GM12878 (cell line): Measurements from ENCODE around the gene SEPSECS. TPM values are rescaled to one million over a fixed set of nuclear protein-coding genes. Genes with fewer than 3 reads are reported as not detected.

ENCODE experiments used
- ATAC-seq: fragments of 200-7000 bp; cut with Tn5 transposase; 3 replicates; pipeline ENCODE4 v1.9.1; 2020; ENCODE audit warnings: mild to moderate bottlenecking, moderate library complexity
- BruUV-seq: library from RNA; stranded (reverse); fragments of 400-500 nt; replicated peaks from 2 replicates; lab custom pipeline; 2021; lab: Mats Ljungman, UMichigan
- CTCF ChIA-PET: fragments of 300-600 bp; sonication (Branson Sonifier 250); formaldehyde crosslinking; extraction: SDS; loops from one replicate; lab custom pipeline; 2021; ENCODE audit warnings: inconsistent platforms; lab: Yijun Ruan, JAX
- POLR2A ChIA-PET: fragments of 350-600 bp; formaldehyde crosslinking; extraction: SDS; loops from one replicate; lab custom pipeline; 2021; ENCODE audit warnings: inconsistent platforms; lab: Charles Lee
- RAD21 ChIA-PET: fragments of 300-600 bp; sonication (Branson Sonifier 250); formaldehyde crosslinking; loops from one replicate; lab custom pipeline; 2023; ENCODE audit warnings: antibody characterized with exemption; ENCODE audit not compliant: unreplicated experiment; lab: Charles Lee
- SMC1A ChIA-PET: fragments of 300-600 bp; sonication (Branson Sonifier 250); formaldehyde crosslinking; loops from one replicate; lab custom pipeline; 2023; ENCODE audit not compliant: unreplicated experiment, uncharacterized antibody; lab: Charles Lee
- DNase-seq: peaks from one replicate; pipeline ENCODE4 v3.0.0-alpha.2; 2011; ENCODE audit warnings: low read depth, low spot score
- FAIRE-seq: peaks from 3 replicates; lab custom pipeline; 2011; peaks lifted over from hg19 to GRCh38; lab: Jason Lieb, UNC
- H2AFZ ChIP-seq: 2 replicates; pipeline ENCODE4 v1.6.0; 2011; ENCODE audit warnings: low read depth, low read length, control low read depth; ENCODE audit not compliant: control insufficient read depth
- H3K27ac ChIP-seq: 2 replicates; pipeline ENCODE4 v1.5.1; 2011; ENCODE audit warnings: control low read depth; ENCODE audit not compliant: control insufficient read depth, insufficient read depth
- H3K27me3 ChIP-seq, 2 experiments: replicated peaks in 1 of 2; 2 replicates each; pipeline versions ENCODE4 v1.6.0 to v1.6.1; 2011; ENCODE audit warnings: low read length in 1 of 2; ENCODE audit not compliant: control insufficient read depth in 2 of 2, insufficient read depth in 2 of 2
- H3K36me3 ChIP-seq, 2 experiments: 2 replicates each; pipeline ENCODE4 v1.5.1; 2011; ENCODE audit warnings: low read length in 1 of 2; ENCODE audit not compliant: control insufficient read depth in 2 of 2, insufficient read depth in 2 of 2
- H3K4me1 ChIP-seq: 2 replicates; pipeline ENCODE4 v1.6.1; 2011; ENCODE audit warnings: mild to moderate bottlenecking, low read length, moderate library complexity, mixed read lengths; ENCODE audit not compliant: control insufficient read depth, insufficient read depth
- H3K4me2 ChIP-seq: 2 replicates; pipeline ENCODE4 v1.6.0; 2011; ENCODE audit warnings: control low read depth; ENCODE audit not compliant: control insufficient read depth, insufficient read depth
- H3K4me3 ChIP-seq: fragments of 200-600 bp; sonication (generic); 2 replicates; pipeline ENCODE4 v1.5.1; 2016
- H3K79me2 ChIP-seq: 2 replicates; pipeline ENCODE4 v1.6.0; 2011; ENCODE audit warnings: low read length; ENCODE audit not compliant: control insufficient read depth, insufficient read depth
- H3K9ac ChIP-seq: 2 replicates; pipeline ENCODE4 v1.8.0; 2011; ENCODE audit warnings: low read length, control low read depth, mixed read lengths; ENCODE audit not compliant: control insufficient read depth, insufficient read depth
- H3K9me3 ChIP-seq: replicated peaks from 3 replicates; pipeline ENCODE4 v1.5.1; 2011; ENCODE audit warnings: mild to moderate bottlenecking, low read length; ENCODE audit not compliant: control insufficient read depth, insufficient read depth
- H4K20me1 ChIP-seq: 2 replicates; pipeline ENCODE4 v1.6.0; 2011; ENCODE audit not compliant: control insufficient read depth, insufficient read depth
- ASH2L ChIP-seq: fragments of 300-600, 200-600 bp; sonication (generic); IDR thresholded peaks from 2 replicates; pipeline ENCODE4 v1.6.1; 2017; ENCODE audit warnings: low read depth, mild to moderate bottlenecking, borderline replicate concordance
- BHLHE40 ChIP-seq, 2 experiments: fragments of 450-650 bp in 1 of 2; IDR thresholded peaks; 2 replicates each; pipeline ENCODE4 v1.6.1; 2011 to 2017; ENCODE audit warnings: low read depth in 2 of 2, borderline replicate concordance in 1 of 2, improper control_type of control experiment in 1 of 2, low read length in 1 of 2, mild to moderate bottlenecking in 1 of 2
- DPF2 ChIP-seq: fragments of 450-650 bp; IDR thresholded peaks from 2 replicates; pipeline ENCODE4 v1.6.1; 2017; ENCODE audit warnings: mild to moderate bottlenecking
- GATAD2B ChIP-seq: fragments of 450-650 bp; conservative IDR thresholded peaks from 2 replicates; pipeline ENCODE4 v1.6.1; 2017; ENCODE audit warnings: low read depth, mild to moderate bottlenecking, moderate library complexity
- KLF5 ChIP-seq: fragments of 450-650 bp; IDR thresholded peaks from 2 replicates; pipeline ENCODE4 v1.6.1; 2014; ENCODE audit warnings: mild to moderate bottlenecking; ENCODE audit not compliant: partially characterized antibody
- MYB ChIP-seq: fragments of 150-350 bp; IDR thresholded peaks from 2 replicates; pipeline ENCODE4 v1.6.1; 2014; ENCODE audit warnings: mild to moderate bottlenecking, low read depth, low read length, borderline replicate concordance
- NFYA ChIP-seq: IDR thresholded peaks from 2 replicates; pipeline ENCODE4 v1.6.1; 2011; ENCODE audit warnings: low read depth, mild to moderate bottlenecking, low read length, improper control_type of control experiment, borderline replicate concordance
- PAX8 ChIP-seq: fragments of 450-650 bp; IDR thresholded peaks from 2 replicates; pipeline ENCODE4 v1.6.1; 2017; ENCODE audit warnings: mild to moderate bottlenecking, moderate library complexity
- PBX3 ChIP-seq: IDR thresholded peaks from 2 replicates; pipeline ENCODE4 v1.6.1; 2011; ENCODE audit warnings: mild to moderate bottlenecking, low read depth, low read length, moderate library complexity; ENCODE audit not compliant: insufficient replicate concordance
- POLR2A ChIP-seq: IDR thresholded peaks from 2 replicates; pipeline ENCODE4 v1.6.1; 2011; ENCODE audit warnings: low read depth, mild to moderate bottlenecking, low read length
- RAD51 ChIP-seq: fragments of 450-650 bp; IDR thresholded peaks from 2 replicates; pipeline ENCODE4 v1.6.1; 2016; ENCODE audit warnings: moderate library complexity, mild to moderate bottlenecking, inconsistent platforms
- WGBS: methylation state at CpG from one replicate; pipeline ENCODE4 v1.1.6; 2016; ENCODE audit warnings: low lambda C conversion rate; ENCODE audit not compliant: insufficient replicate concordance, insufficient coverage; ENCODE audit errors: missing lambda C conversion rate; 5-methylcytosine and 5-hydroxymethylcytosine counted together
- in situ Hi-C: fragments of 300-500 bp; cut with MboI; formaldehyde crosslinking; loops from 9 replicates; pipeline ENCODE4 v1.14.3; 2018; ENCODE audit warnings: mixed read lengths
- intact Hi-C: fragments of 100-400 bp; cut with micrococcal nuclease; formaldehyde crosslinking; loops from one replicate; pipeline ENCODE4 v1.14.2; 2022; ENCODE audit not compliant: unreplicated experiment
- polyA plus RNA-seq, 11 experiments: library from polyadenylated mRNA; depleted of rRNA in 4 of 11; unstranded in 6 of 11; stranded (reverse) in 5 of 11; fragments of >200 nt; fragmentation: Nextera tagmentation in 4 of 11; fragmentation: Illumina TruSeq in 1 of 11; extraction: Ambion mirVana in 4 of 11; extraction: Trizol in 1 of 11; gene quantifications; 1 replicate in 1 of 11; 2 replicates in 10 of 11; pipeline versions ENCODE4 v1.2.1 to v1.2.3, GENCODE V29; 2011 to 2016; ENCODE audit warnings: inconsistent platforms in 2 of 11, missing spikeins in 2 of 11, low read depth in 1 of 11
- total RNA-seq, 4 experiments: library from RNA; depleted of rRNA in 3 of 4; stranded (reverse); fragments of >200 nt in 3 of 4; fragmentation: Illumina TruSeq in 1 of 4; extraction: Trizol in 1 of 4; gene quantifications; 2 replicates each; pipeline versions ENCODE4 v1.2.1 to v1.2.3, GENCODE V29; 2013 to 2021
- TF ChIP-seq, protein P1 (sequence below): fragments of 450-650 bp; IDR thresholded peaks from 2 replicates; pipeline ENCODE4 v1.6.1; 2017; ENCODE audit warnings: mild to moderate bottlenecking, low read depth, inconsistent platforms; ENCODE audit not compliant: poor library complexity, severe bottlenecking

Gene SEPSECS
- total and polyA plus RNA-seq, 10 of the 15 experiments (the other 5 are each of a cell fraction or from before 2014, with no cell fraction given), result 2.8 to 15.8 (median 7.2) TPM

DNA sequence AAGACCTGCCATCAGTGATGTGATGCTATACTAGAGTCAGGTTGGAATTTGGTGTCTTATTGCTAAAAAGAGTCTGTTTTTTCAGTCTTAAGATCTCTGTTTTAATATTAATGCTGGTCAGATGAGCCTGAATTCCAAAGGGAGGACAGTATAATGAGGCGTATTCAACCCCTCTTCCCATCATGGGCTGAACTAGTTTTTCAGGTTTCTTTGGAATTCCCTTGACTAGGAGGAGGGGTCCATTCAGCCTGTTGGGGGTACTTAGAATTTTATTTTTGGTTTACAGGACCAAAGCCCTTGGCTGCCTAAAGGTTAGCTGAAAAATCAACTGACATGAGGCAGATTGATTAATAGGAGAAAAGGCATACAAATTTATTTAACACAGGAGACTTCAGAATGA, 49.5 kb upstream of the SEPSECS start (continued):
- no peak for TF ChIP-seq GATAD2B

DNA sequence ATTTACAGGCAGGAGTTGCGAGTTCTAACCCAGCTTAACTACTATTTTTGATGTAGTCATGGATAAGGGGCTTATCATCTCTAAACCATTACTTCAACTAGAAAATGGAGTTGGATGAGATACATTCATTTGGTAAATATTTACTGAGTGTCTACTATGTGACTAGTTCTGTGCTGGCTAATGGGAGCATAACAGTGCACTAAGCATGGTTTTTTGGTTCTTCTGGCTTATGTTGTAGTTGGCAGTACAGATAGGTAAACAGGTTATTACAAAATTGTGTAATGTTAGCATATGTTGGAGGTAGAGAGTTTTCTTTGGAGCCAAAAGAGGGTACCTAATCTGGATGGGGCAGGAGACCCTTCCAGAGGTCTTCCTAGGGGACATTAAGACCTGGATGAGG, 47.7 kb upstream of the SEPSECS start:
- Histone ChIP-seq H3K4me1 (no peaks in the 10 kb centered on the region), H3K79me2 (no peaks in the 10 kb centered on the region), H3K27ac (no peak overlapping the region), H4K20me1 (no peaks in the 10 kb centered on the region), H2AFZ (no peak overlapping the region), H3K36me3 (no peaks in the 10 kb centered on the region), H3K9ac (no peak overlapping the region), H3K4me3 (no peak overlapping the region), H3K27me3 (no peaks in the 10 kb centered on the region), H3K9me3 (no peaks in the 10 kb centered on the region), H3K4me2 (no peak overlapping the region)
- no peak for TF ChIP-seq RAD51
- TF ChIP-seq POLR2A, result no peak
- TF ChIP-seq MYB, result no peak
- RAD21 ChIA-PET, result interaction anchor here (0.9 kb wide), 1 partner anchor 160 kb away, joined by 3 read pairs; no protein-coding TSS in a partner anchor
- POLR2A ChIA-PET, result interaction anchor here (1.3 kb wide), 1 partner anchor 26 kb away, joined by 4 read pairs; the partner anchor contains the start of gene PI4K2B
- BruUV-seq, result no TSS peak
- in situ Hi-C loops (no loop called here), intact Hi-C loops (no loop called here)
- ATAC-seq (no peak), DNase-seq (no peak), FAIRE-seq (no peak)
- CTCF ChIA-PET, result no interaction called here
- SMC1A ChIA-PET, result no interaction called here
- 67% methylated on average over 1 of the region's 1 CpG for WGBS

GRCh38 chr4:25198713-25199112, 38.5 kb upstream of the SEPSECS start:
- ATAC-seq, result no peak
- no peaks in the 10 kb centered on the region for H3K4me1 ChIP-seq
- no peak overlapping the region for H3K9ac ChIP-seq
- H3K79me2 ChIP-seq, result no peaks in the 10 kb centered on the region
- in situ Hi-C loops (loop anchor here (25.0 kb wide), 1 partner anchor 164 kb away; no protein-coding TSS in a partner anchor), intact Hi-C loops (no loop called here)
- no peaks in the 10 kb centered on the region for H3K27me3 ChIP-seq
- ChIA-PET CTCF (interaction anchor here (2.4 kb wide), 1 partner anchor 19 kb away, joined by 7 read pairs; no protein-coding TSS in a partner anchor), POLR2A (interaction anchor here (1.1 kb wide), 1 partner anchor 178 kb away, joined by 3 read pairs; the partner anchor contains the start of gene ANAPC4), SMC1A (interaction anchor here (1.5 kb wide), 1 partner anchor 12 kb away, joined by 3 read pairs; no protein-coding TSS in a partner anchor), RAD21 (no interaction called here)
- no peak overlapping the region for H3K4me2 ChIP-seq
- H3K36me3 ChIP-seq, result no peaks in the 10 kb centered on the region
- no peak for FAIRE-seq
- no peak overlapping the region for H2AFZ ChIP-seq
- no peaks in the 10 kb centered on the region for H4K20me1 ChIP-seq
- H3K4me3 ChIP-seq, result no peak overlapping the region
- BruUV-seq, result no TSS peak
- H3K27ac ChIP-seq, result no peak overlapping the region
- no peaks in the 10 kb centered on the region for H3K9me3 ChIP-seq
- DNase-seq, result no peak
- 100% methylated on average over 2 of the region's 2 CpGs for WGBS
- TF ChIP-seq ASH2L, result no peak
- TF ChIP-seq PAX8, result no peak
- TF ChIP-seq PBX3, result no peak
- TF ChIP-seq BHLHE40 (IDR thresholded peaks at IDR 0.05; ENCODE audit: borderline replicate concordance in 1 of 2, low read depth in 2 of 2, low read length in 1 of 2), result no peak
- TF ChIP-seq DPF2, result no peak
- TF ChIP-seq KLF5, result no peak
- TF ChIP-seq GATAD2B, result no peak
- TF ChIP-seq, protein P1, sequence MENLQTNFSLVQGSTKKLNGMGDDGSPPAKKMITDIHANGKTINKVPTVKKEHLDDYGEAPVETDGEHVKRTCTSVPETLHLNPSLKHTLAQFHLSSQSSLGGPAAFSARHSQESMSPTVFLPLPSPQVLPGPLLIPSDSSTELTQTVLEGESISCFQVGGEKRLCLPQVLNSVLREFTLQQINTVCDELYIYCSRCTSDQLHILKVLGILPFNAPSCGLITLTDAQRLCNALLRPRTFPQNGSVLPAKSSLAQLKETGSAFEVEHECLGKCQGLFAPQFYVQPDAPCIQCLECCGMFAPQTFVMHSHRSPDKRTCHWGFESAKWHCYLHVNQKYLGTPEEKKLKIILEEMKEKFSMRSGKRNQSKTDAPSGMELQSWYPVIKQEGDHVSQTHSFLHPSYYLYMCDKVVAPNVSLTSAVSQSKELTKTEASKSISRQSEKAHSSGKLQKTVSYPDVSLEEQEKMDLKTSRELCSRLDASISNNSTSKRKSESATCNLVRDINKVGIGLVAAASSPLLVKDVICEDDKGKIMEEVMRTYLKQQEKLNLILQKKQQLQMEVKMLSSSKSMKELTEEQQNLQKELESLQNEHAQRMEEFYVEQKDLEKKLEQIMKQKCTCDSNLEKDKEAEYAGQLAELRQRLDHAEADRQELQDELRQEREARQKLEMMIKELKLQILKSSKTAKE, result no peak
- TF ChIP-seq NFYA, result no peak
